Transverse colon (tissue), 4 donors: ENCODE measurements around the gene TRIP10.

ENCODE experiments used
- CTCF ChIP-seq, 5 experiments: fragments of 200-600 bp in 3 of 5; fragments of 450-650 bp in 2 of 5; sonication (generic) in 3 of 5; IDR thresholded peaks; 1 replicate in 2 of 5; 2 replicates in 3 of 5; pipeline ENCODE4 v1.5.1; 2016 to 2017; ENCODE audit warnings: antibody characterized with exemption in 5 of 5, inconsistent platforms in 3 of 5, mild to moderate bottlenecking in 2 of 5, moderate library complexity in 1 of 5
- EP300 ChIP-seq: sonication (generic); formaldehyde crosslinking; IDR thresholded peaks from one replicate; pipeline ENCODE4 v1.6.1; 2017; ENCODE audit warnings: antibody characterized with exemption, low read depth
- POLR2A ChIP-seq: fragments of 450-650 bp; IDR thresholded peaks from one replicate; pipeline ENCODE4 v1.6.1; 2016; ENCODE audit warnings: antibody characterized with exemption, mild to moderate bottlenecking, moderate library complexity
- POLR2AphosphoS5 ChIP-seq, 3 donors: sonication (generic); formaldehyde crosslinking; IDR thresholded peaks; one replicate each; pipeline ENCODE4 v1.6.1; 2016; ENCODE audit warnings: antibody characterized with exemption in 3 of 3

- no peak for TF ChIP-seq POLR2AphosphoS5 (IDR thresholded peaks at IDR 0.05)
- no peak for TF ChIP-seq CTCF (IDR thresholded peaks at IDR 0.05)
- no peak for TF ChIP-seq POLR2A
- TF ChIP-seq EP300, result no peak
These were observed 27.2 kb upstream of the TRIP10 start for GRCh38 chr19:6712231-6712630.
